Rectal smooth muscle tissue (tissue), 1 donor: ENCODE data around the gene STAB1.

Experiments used
- H3K27ac ChIP-seq: one replicate; pipeline ENCODE4 v1.7.0; 2013; ENCODE audit warnings: low read depth, low read length, inconsistent platforms
- H3K27me3 ChIP-seq: one replicate; pipeline ENCODE4 v1.7.0; 2013; ENCODE audit warnings: low read length; ENCODE audit not compliant: control insufficient read depth, insufficient read depth
- H3K36me3 ChIP-seq: one replicate; pipeline ENCODE4 v1.7.0; 2013; ENCODE audit warnings: low read length; ENCODE audit not compliant: control insufficient read depth, insufficient read depth
- H3K4me1 ChIP-seq: one replicate; pipeline ENCODE4 v1.7.0; 2013; ENCODE audit warnings: low read length; ENCODE audit not compliant: control insufficient read depth, insufficient read depth
- H3K4me3 ChIP-seq: one replicate; pipeline ENCODE4 v1.7.0; 2013; ENCODE audit warnings: low read length
- H3K9ac ChIP-seq: one replicate; pipeline ENCODE4 v1.7.0; 2013; ENCODE audit warnings: low read length

STAB1 gene

GRCh38 chr3:52534281-52535183, 39.4 kb downstream of the STAB1 start:
- Histone ChIP-seq H3K4me1 (peaks cover 16% of the 10 kb centered on the region), H3K27ac (peak overlapping the region; percentile 67), H3K9ac (no peak overlapping the region), H3K36me3 (no peaks in the 10 kb centered on the region), H3K27me3 (no peaks in the 10 kb centered on the region), H3K4me3 (peak overlapping the region; percentile 69)

GRCh38 chr3:52535411-52536111, 40.4 kb downstream of the STAB1 start:
- peaks cover 16% of the 10 kb centered on the region for H3K4me1 ChIP-seq
- H3K4me3 ChIP-seq = peak overlapping the region; percentile 29

GRCh38 chr3:52536112-52536368, 40.9 kb downstream of the STAB1 start:
- Histone ChIP-seq H3K27ac (peak overlapping the region; percentile 1), H3K4me1 (peaks cover 16% of the 10 kb centered on the region), H3K9ac (no peak overlapping the region)

More at GRCh38 chr3:52535411-52536111, 40.4 kb downstream of the STAB1 start:
- peak overlapping the region; percentile 1 for H3K27ac ChIP-seq
- no peak overlapping the region for H3K9ac ChIP-seq
- H3K27me3 ChIP-seq = no peaks in the 10 kb centered on the region
- H3K36me3 ChIP-seq = no peaks in the 10 kb centered on the region

DNA sequence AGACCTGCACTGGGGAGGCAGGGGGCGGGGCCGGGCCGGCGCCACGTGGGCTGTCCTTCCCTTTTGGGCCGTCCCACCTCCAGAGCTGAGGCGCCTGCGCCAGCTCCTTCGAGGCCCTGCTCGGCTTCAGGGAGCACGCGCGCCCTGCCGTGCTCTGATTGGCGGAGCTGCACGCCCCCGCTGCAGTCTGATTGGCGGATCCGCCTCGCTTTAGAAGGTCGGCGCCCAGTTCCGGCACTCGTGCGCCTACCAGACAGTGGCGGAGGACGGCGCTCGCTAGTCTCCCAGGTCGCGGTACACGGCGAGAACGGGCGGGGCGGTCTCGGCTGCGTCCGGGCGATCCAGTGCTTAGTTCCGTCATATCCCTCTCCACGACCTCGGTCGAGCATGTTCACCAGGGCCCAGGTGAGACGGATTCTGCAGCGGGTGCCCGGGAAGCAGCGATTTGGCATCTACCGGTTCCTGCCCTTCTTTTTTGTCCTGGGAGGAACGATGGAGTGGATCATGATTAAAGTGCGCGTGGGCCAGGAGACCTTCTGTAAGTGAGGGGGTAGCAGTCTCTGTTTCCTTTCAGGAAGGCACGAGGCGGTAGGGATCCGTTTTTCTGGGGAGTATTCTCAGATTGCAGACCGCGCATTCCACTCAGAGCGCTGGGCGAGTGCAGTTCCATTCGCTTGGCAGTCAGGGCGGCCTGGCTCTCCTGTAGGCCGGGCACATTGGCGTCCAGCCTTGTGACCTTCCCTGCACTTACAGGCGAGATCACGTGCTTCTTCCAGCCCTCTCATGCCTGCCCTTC, 41.4 kb downstream of the STAB1 start, which contains the start of gene UQCC5:
UQCC5 (plus strand) TSS at position 237 of the 796 bp plus-strand sequence; CDS start at position 388, 151 bp downstream.
- H3K36me3 ChIP-seq = no peaks in the 10 kb centered on the region
- H3K27ac ChIP-seq = peak within 1 kb of the TSS; percentile 89
- peak within 1 kb of the TSS; percentile 98 for H3K4me3 ChIP-seq
- H3K9ac ChIP-seq = peak within 1 kb of the TSS; percentile 84
- H3K27me3 ChIP-seq = no peaks in the 10 kb centered on the region
- peaks cover 16% of the 10 kb centered on the region for H3K4me1 ChIP-seq

More at GRCh38 chr3:52536112-52536368, 40.9 kb downstream of the STAB1 start:
- Histone ChIP-seq H3K4me3 (peak overlapping the region; percentile 29), H3K27me3 (no peaks in the 10 kb centered on the region), H3K36me3 (no peaks in the 10 kb centered on the region)

DNA sequence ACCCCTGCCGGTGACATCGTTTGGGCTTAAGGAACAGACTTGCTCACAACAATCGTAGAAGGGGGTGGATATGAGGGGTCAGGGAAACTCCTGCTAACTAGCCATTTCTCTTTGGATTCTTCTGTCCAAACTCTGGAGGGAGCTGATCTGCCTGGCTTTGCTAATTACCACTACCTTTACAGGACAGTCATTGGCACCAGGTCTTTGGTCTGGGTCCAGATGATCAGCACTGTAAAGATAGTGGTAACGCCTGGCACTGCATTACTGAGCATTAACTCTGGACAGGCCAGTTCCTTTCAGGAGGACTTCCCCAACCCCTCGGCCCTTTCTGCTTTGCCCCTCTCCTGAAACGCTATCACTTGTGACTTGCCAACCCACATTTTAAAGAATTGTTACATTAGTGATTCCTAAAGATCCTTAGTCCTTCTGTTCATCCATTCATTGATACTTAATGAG, 42.1 kb downstream of the STAB1 start:
- peak overlapping the region; percentile 98 for H3K4me3 ChIP-seq
- peak overlapping the region; percentile 84 for H3K9ac ChIP-seq
- peaks cover 16% of the 10 kb centered on the region for H3K4me1 ChIP-seq
- no peaks in the 10 kb centered on the region for H3K36me3 ChIP-seq
- no peaks in the 10 kb centered on the region for H3K27me3 ChIP-seq
- H3K27ac ChIP-seq = peak overlapping the region; percentile 89

DNA sequence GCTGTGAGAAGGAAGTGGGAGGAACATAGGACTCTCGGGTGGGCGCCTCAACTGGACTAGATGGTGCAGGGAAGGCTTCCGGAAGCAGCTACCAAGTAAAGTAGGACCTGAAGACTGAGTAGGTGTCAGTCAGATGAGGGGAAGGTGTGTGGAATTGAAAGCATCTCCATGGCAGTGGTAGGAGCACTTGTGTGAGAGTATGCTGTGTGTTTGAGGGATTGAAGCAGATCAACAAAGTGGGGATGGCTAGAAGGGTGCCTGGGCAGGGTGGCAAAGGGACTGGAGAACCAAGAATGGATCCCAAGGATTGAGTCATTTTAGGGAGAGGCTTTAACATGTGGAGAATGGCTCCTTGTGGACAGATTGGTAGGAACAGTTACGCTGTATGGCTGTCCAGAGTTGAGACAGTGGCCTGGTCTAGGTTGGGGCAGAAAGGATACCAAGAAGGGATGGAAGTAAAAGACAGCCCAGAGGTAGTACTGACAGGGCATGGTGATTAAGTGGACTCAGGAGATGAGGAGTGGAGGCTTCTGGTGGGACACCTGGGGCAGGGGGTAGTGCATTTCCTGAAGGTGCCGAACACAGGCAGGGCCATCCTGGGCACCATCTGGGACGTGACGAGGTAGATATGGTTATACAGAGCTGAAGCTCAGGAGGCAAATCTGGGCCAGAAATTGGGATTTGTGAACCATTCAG, 42.7 kb downstream of the STAB1 start:
- Histone ChIP-seq H3K9ac (no peak overlapping the region), H3K4me3 (peak overlapping the region; percentile 98), H3K4me1 (peaks cover 16% of the 10 kb centered on the region), H3K27me3 (no peaks in the 10 kb centered on the region), H3K27ac (peak overlapping the region; percentile 89), H3K36me3 (no peaks in the 10 kb centered on the region)

GRCh38 chr3:52539010-52539653, 44.0 kb downstream of the STAB1 start:
- no peaks in the 10 kb centered on the region for H3K27me3 ChIP-seq
- peaks cover 16% of the 10 kb centered on the region for H3K4me1 ChIP-seq
- H3K9ac ChIP-seq = no peak overlapping the region
- H3K36me3 ChIP-seq = no peaks in the 10 kb centered on the region
- H3K27ac ChIP-seq = no peak overlapping the region
- H3K4me3 ChIP-seq = no peak overlapping the region

- no peaks in the 10 kb centered on the region for H3K27me3 ChIP-seq
- no peak overlapping the region for H3K27ac ChIP-seq
- H3K4me1 ChIP-seq = peaks cover 14% of the 10 kb centered on the region
- H3K4me3 ChIP-seq = no peak overlapping the region
- H3K36me3 ChIP-seq = no peaks in the 10 kb centered on the region
- no peak overlapping the region for H3K9ac ChIP-seq
These were observed 45.9 kb downstream of the STAB1 start for GRCh38 chr3:52541050-52541449.

- Histone ChIP-seq H3K27ac (no peak overlapping the region), H3K4me3 (no peak overlapping the region), H3K27me3 (no peaks in the 10 kb centered on the region), H3K36me3 (peaks cover 7% of the 10 kb centered on the region), H3K4me1 (no peaks in the 10 kb centered on the region), H3K9ac (no peak overlapping the region)
These were observed 49.8 kb downstream of the STAB1 start for GRCh38 chr3:52544937-52545336.

- Histone ChIP-seq H3K27ac (no peak overlapping the region), H3K36me3 (peaks cover 7% of the 10 kb centered on the region), H3K27me3 (no peaks in the 10 kb centered on the region), H3K4me1 (no peaks in the 10 kb centered on the region), H3K9ac (no peak overlapping the region), H3K4me3 (no peak overlapping the region)
These were observed 51.2 kb downstream of the STAB1 start for GRCh38 chr3:52546111-52546901.

DNA sequence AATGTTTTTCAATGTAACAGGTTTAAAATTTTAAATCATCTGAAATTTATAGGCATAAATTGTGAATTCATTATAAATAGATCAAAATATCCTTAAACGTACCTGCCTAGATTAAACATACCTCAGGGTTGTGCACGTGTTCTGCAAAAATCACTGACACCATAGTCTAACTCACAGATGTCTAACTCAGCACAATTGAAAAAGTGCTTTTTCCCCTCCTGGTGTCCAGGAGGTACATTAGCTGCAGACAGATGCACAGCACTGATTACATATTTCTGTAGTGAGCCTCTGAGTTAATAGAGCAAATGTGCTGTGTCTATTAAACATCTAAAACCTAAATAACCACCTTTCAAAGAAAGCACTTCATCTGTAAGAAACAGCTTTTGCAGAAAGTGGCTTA, 52.0 kb downstream of the STAB1 start:
- no peak overlapping the region for H3K4me3 ChIP-seq

More for the DNA sequence above, 52.0 kb downstream of the STAB1 start:
- Histone ChIP-seq H3K36me3 (peaks cover 10% of the 10 kb centered on the region), H3K4me1 (no peaks in the 10 kb centered on the region), H3K27me3 (no peaks in the 10 kb centered on the region), H3K9ac (no peak overlapping the region), H3K27ac (no peak overlapping the region)
